Activated naive CD4-positive, alpha-beta T cell treated with anti-CD3 and anti-CD28 coated beads, Interleukin-2, amount 50 U/mL, for 72 hours (primary cell): ENCODE results near the gene CROCC2. TPM values are rescaled to one million over a fixed set of nuclear protein-coding genes. Genes with fewer than 3 reads are reported as not detected.

Experiments used
- ATAC-seq, 2 donors: fragments of 150-1000 bp; cut with Tn5 transposase; 2 replicates each; pipeline ENCODE4 v1.10.0; 2021; ENCODE audit warnings: mild to moderate bottlenecking in 2 of 2, moderate library complexity in 2 of 2
- DNase-seq, 2 donors: peaks; one replicate each; pipeline ENCODE4 v3.0.0; 2021 to 2022; ENCODE audit warnings: low spot score in 2 of 2
- H3K27ac Mint-ChIP-seq, 2 donors: one replicate each; pipeline ENCODE4 v1.8.0; 2022; ENCODE audit warnings: mild to moderate bottlenecking in 2 of 2, mixed read lengths in 2 of 2
- H3K36me3 Mint-ChIP-seq, 2 donors: one replicate each; pipeline ENCODE4 v1.8.0; 2022; ENCODE audit warnings: mixed read lengths in 2 of 2
- H3K9me3 Mint-ChIP-seq, 2 donors: one replicate each; pipeline ENCODE4 v1.8.0; 2022; ENCODE audit warnings: mixed read lengths in 2 of 2
- total RNA-seq, 2 donors: library from RNA; stranded (reverse); gene quantifications; one replicate each; pipeline ENCODE4 v1.2.3, GENCODE V29; 2022

CROCC2 gene
- total RNA-seq, 2 donors from 2014 or later: not detected

GRCh38 chr2:240898108-240898730 is 7.9 kb upstream of the CROCC2 start:
- H3K27ac Mint-ChIP-seq: no peak overlapping the region
- DNase-seq (no peak), ATAC-seq (no peak)
- H3K36me3 Mint-ChIP-seq: no peaks in the 10 kb centered on the region
- no peaks in the 10 kb centered on the region for H3K9me3 Mint-ChIP-seq

GRCh38 chr2:240898731-240899467 is 7.2 kb upstream of the CROCC2 start:
- Mint-ChIP-seq H3K9me3 (no peaks in the 10 kb centered on the region), H3K36me3 (no peaks in the 10 kb centered on the region), H3K27ac (no peak overlapping the region)
- ATAC-seq (no peak), DNase-seq (no peak)

GRCh38 chr2:240899468-240899865 is 6.7 kb upstream of the CROCC2 start:
- no peak overlapping the region for H3K27ac Mint-ChIP-seq
- ATAC-seq (no peak), DNase-seq (no peak)
- H3K9me3 Mint-ChIP-seq: no peaks in the 10 kb centered on the region
- H3K36me3 Mint-ChIP-seq: no peaks in the 10 kb centered on the region

- Mint-ChIP-seq H3K36me3 (no peaks in the 10 kb centered on the region), H3K9me3 (no peaks in the 10 kb centered on the region), H3K27ac (no peak overlapping the region)
- ATAC-seq (no peak), DNase-seq (no peak)
Measured at GRCh38 chr2:240900141-240900860, 5.8 kb upstream of the CROCC2 start.

GRCh38 chr2:240901986-240902614 is 4.0 kb upstream of the CROCC2 start:
- no peaks in the 10 kb centered on the region for H3K9me3 Mint-ChIP-seq
- ATAC-seq (no peak), DNase-seq (no peak)
- no peaks in the 10 kb centered on the region for H3K36me3 Mint-ChIP-seq
- H3K27ac Mint-ChIP-seq: no peak overlapping the region

- no peak for DNase-seq
- Mint-ChIP-seq H3K36me3 (no peaks in the 10 kb centered on the region), H3K9me3 (no peaks in the 10 kb centered on the region)
Measured at GRCh38 chr2:240902615-240903041, 3.5 kb upstream of the CROCC2 start.

GRCh38 chr2:240903191-240904060 is 2.7 kb upstream of the CROCC2 start:
- ATAC-seq: no peak
- Mint-ChIP-seq H3K27ac (no peak overlapping the region), H3K36me3 (no peaks in the 10 kb centered on the region), H3K9me3 (no peaks in the 10 kb centered on the region)
- no peak for DNase-seq

More at GRCh38 chr2:240902615-240903041, 3.5 kb upstream of the CROCC2 start:
- no peak for ATAC-seq
- H3K27ac Mint-ChIP-seq: no peak overlapping the region

GRCh38 chr2:240904216-240905175 is 1.6 kb upstream of the CROCC2 start:
- H3K36me3 Mint-ChIP-seq: no peaks in the 10 kb centered on the region
- no peak for ATAC-seq
- no peak for DNase-seq
- no peaks in the 10 kb centered on the region for H3K9me3 Mint-ChIP-seq
- H3K27ac Mint-ChIP-seq: no peak overlapping the region

GRCh38 chr2:240905176-240905781 is 857 bp upstream of the CROCC2 start:
- no peak for ATAC-seq
- Mint-ChIP-seq H3K36me3 (no peaks in the 10 kb centered on the region), H3K9me3 (no peaks in the 10 kb centered on the region), H3K27ac (no peak overlapping the region)
- no peak for DNase-seq

GRCh38 chr2:240906911-240907590 is 915 bp downstream of the CROCC2 start:
- Mint-ChIP-seq H3K27ac (no peak overlapping the region), H3K36me3 (no peaks in the 10 kb centered on the region), H3K9me3 (no peaks in the 10 kb centered on the region)
- DNase-seq (no peak), ATAC-seq (no peak)

- H3K9me3 Mint-ChIP-seq: no peaks in the 10 kb centered on the region
- ATAC-seq (no peak), DNase-seq (no peak)
- H3K27ac Mint-ChIP-seq: no peak overlapping the region
- no peaks in the 10 kb centered on the region for H3K36me3 Mint-ChIP-seq
Measured at GRCh38 chr2:240909216-240909974, 3.3 kb downstream of the CROCC2 start.

GRCh38 chr2:240911641-240912265 is 5.6 kb downstream of the CROCC2 start:
- no peaks in the 10 kb centered on the region for H3K36me3 Mint-ChIP-seq
- ATAC-seq (no peak), DNase-seq (no peak)
- no peaks in the 10 kb centered on the region for H3K9me3 Mint-ChIP-seq
- H3K27ac Mint-ChIP-seq: no peak overlapping the region

- ATAC-seq (no peak), DNase-seq (no peak)
- H3K9me3 Mint-ChIP-seq: no peaks in the 10 kb centered on the region
- H3K27ac Mint-ChIP-seq: no peak overlapping the region
- H3K36me3 Mint-ChIP-seq: no peaks in the 10 kb centered on the region
Measured at GRCh38 chr2:240912878-240913809, 7.0 kb downstream of the CROCC2 start.
